Occipital lobe (tissue), 2 donors: ENCODE results near the gene OR51B5. TPM values are rescaled to one million over a fixed set of nuclear protein-coding genes. Genes with fewer than 3 reads are reported as not detected.
"Not testable (repeated sequence)": the region's sequence is repeated elsewhere in the genome, so short reads cannot be mapped to it uniquely, and the experiment has no call there.

ENCODE experiments used
- DNase-seq: peaks from one replicate; lab custom pipeline; 2025; lab: John Stamatoyannopoulos, UW
- total RNA-seq: library from RNA; depleted of rRNA; stranded (reverse); fragments of >200 nt; gene quantifications from one replicate; pipeline ENCODE4 v1.2.3, GENCODE V29; 2014

Gene OR51B5, protein sequence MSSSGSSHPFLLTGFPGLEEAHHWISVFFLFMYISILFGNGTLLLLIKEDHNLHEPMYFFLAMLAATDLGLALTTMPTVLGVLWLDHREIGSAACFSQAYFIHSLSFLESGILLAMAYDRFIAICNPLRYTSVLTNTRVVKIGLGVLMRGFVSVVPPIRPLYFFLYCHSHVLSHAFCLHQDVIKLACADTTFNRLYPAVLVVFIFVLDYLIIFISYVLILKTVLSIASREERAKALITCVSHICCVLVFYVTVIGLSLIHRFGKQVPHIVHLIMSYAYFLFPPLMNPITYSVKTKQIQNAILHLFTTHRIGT
- 0.47 TPM for total RNA-seq

DNA sequence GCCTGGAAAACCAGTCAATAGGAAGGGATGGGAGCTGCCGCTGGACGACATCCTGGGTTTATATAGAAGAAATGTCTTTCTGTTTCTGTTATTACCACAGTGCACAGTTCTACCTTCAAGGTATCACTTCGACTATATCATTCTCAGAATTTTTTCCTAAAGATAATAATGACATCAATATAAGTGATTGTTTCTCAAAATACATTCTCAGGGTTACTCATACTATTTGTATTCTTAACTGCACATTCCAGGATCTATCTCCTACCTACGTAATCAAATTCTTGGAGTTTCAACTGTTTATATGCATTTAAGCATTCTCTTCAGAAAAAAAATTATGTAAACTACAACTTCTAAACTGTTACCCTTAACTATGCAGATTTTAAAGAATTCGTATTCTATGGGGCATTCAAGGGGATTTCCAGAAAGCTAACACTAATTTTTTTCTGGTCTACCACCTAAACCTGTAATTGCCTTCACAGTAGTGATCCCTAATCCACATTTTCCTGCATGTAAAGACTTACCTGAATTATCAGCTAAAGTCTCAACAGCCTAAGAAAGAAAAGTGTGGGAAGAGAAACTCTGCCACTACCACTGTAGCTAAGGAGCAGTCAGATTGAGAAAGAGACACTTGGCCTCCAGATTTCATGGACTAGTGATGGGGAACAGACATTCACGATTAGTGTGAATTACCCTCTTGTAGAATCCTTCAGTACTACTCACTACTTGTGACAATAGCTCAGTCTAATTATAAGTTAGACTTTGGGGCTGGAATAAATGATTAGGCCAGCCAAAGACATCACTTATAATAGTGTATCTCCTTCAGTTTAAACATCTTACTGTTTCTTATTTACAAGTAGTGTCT lies at the start of gene OR51B5:
OR51B5 (minus strand) TSS at position 51 of the 862 bp plus-strand sequence; CDS start at position 51, 0 bp downstream.
- DNase-seq = no peak

GRCh38 chr11:5390210-5390609 lies 46.9 kb upstream of the OR51B5 start:
- no peak for DNase-seq

DNA sequence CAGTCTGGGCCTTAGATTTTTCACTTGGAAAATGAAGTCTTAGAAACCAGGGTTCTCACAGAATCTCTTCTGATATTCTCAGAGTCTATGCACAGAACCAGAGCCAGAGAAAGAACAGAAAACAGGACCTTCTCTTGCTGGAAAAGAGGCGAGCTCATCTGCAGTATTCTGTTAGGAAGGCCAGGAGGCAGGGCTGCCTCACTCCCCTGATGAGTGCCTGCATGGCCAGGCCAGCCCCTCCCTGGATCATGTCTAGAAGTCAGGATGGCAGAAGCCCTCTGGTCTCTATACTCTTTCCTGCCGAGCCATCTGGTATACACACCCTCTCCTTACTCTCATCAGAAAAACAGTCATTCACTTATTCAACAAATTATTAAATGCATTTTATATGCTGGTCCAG lies 41.0 kb upstream of the OR51B5 start:
- no peak for DNase-seq

- no peak for DNase-seq
Observed at GRCh38 chr11:5383576-5383975, 40.3 kb upstream of the OR51B5 start, which contains the start of gene OR51M1. TSS of gene OR51M1 (plus strand) at chr11:5383812. CDS start at chr11:5389399, 5,587 bp downstream.

- no peak for DNase-seq
Observed at GRCh38 chr11:5380740-5381342, 37.5 kb upstream of the OR51B5 start.

GRCh38 chr11:5369789-5370188 lies 26.5 kb upstream of the OR51B5 start:
- no peak for DNase-seq

DNA sequence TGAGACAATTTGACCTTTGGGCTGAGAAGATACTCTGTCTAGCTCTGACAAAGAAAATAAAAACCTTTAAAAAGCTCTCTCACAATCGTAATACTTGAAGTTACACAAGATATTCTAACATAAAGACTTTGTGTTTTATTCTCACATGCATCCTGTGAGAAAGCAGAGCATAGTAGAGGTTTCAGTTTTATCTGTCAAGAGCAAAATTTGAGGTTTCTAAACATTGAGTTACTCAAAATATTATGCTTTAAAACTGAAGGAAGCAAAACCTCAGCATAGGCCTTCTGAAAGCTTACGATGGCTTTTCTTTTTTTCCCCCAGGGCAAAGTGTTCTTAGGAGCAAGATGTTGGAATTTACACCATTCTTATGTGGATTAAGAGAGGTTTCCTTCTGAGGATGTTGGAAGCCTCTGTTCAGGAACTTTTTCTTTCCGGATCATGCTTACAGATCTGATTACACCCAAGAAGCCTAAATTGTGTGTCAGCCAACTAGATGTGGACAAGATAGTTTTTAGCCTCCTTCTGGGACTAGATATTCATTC lies 25.2 kb upstream of the OR51B5 start:
- DNase-seq = no peak

GRCh38 chr11:5367448-5368074 lies 24.2 kb upstream of the OR51B5 start:
- no peak for DNase-seq

DNA sequence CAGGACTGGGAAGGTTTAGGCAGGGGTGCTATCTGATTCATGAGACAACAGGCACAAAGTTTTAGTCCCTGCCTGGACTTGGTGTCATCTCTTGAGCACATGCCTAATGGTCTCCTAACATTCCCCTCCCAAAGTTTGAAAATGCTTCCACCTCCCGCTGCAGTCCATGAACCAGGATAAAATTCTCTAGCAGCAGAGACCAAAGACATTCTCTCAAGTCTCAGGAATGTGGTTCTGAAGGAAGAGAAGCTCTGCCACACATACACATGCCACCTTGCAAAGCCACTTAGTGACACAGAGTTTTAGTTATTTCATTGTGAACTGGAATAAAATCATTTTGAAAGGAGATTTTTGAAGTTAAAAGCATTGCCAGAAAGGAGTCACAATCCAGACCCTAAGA lies 23.5 kb upstream of the OR51B5 start:
- no peak for DNase-seq

GRCh38 chr11:5366365-5366764 lies 23.0 kb upstream of the OR51B5 start:
- not testable (repeated sequence) for DNase-seq

DNA sequence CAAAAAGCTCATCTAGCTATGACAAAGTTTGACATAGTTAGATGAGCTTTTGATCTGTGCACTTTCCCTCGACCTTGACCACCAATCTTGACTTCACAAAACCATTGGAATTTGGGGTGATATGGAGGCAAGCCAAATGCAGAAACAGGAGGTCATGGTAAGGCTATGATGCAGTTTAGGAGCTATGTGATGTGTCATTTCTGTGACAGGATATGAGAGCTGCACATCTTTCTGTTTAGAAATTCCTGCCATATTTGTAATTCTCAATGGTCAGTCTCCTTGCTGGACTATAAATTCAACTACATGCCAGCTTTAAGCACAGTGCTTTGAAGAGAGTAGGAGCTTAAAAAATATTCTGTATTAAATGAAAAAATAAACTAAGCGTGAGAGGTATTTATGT lies 20.9 kb upstream of the OR51B5 start:
- no peak for DNase-seq

DNA sequence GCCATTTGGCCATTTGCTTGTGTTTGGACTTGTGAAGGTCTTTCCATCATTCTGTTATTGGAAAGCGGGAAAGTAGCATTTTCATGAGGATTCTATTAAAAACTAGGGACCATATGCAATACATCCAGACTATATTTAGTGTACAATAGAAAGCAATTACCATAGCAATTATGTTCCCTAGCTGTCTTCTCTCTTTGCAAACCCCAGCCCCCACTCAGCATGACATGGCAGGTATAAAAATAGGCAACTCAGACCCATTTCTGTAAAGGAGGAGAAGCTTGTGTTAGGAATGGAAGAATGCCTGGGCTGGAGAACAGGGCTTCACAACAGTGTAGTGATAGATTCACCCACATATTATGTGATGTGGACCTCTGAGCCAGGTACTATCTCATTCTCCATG lies 20.4 kb upstream of the OR51B5 start:
- DNase-seq = no peak

DNA sequence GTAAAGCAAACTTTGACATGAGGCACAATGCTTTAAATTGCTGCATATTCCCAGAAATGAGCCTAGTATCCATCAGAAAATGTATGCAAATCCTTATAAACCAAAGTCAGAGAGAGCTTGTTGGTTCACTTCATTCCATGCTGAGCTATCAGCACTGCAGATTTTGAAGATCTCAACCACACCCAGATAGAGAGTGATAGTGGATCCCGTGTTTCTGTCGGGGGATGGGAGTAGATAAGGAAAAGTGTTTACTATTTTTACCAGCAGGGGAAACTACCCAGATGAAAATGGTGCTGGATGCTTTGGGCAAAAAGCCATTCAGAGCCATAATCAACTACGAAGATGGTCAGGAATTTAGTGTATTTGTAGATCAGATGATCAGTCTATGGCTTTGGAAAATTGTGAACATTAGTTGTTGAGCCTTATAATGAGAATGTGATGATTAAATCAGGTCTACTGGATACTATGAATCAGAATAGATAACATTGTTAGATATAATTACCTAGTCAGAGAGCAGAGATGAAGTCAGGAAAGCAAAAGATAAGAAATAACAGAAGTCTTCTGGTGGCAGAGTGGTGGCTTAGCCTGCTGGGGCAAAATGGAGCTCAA lies 18.8 kb upstream of the OR51B5 start:
- no peak for DNase-seq

- not testable (repeated sequence) for DNase-seq
Observed at GRCh38 chr11:5356031-5356430, 12.7 kb upstream of the OR51B5 start.

DNA sequence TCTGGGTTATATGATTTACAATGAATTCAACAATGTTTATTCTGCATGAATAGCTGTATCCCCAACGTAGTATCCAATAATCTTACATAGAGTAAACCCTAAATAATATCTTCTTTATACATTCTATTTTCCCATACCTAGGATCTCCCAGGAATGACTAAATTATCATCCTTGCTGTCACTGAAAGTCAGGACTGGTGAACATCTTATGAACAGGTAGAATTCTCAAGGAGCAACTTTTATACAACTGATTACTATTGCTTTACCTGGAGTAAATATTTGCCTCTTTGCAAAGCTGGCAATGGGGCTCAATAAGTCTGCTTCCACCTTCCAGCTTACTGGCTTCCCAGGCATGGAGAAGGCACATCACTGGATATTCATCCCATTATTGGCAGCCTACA lies 7.9 kb upstream of the OR51B5 start, which contains the start of gene OR51B6:
OR51B6 (plus strand) TSS at position 301 of the 400 bp plus-strand sequence; CDS start at position 301, 0 bp downstream.
- DNase-seq = no peak

DNA sequence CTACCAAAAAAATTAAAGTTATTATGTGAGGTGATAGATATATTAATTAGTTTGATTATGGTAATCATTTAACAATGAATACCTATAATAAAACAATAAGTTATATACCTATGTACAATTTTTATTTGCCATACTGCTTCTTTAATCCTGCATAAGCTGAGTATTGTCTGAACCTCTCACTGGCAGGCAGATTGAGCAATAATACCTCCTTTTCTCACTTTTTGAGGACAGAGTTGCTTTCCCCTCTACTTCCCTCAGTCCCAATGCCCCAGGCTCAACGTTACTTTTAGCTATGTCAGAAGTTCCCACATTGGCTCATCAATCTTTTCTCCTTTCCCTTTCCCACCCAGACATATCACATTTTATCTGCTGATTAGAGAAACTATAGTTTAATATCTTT lies 6.2 kb upstream of the OR51B5 start:
- DNase-seq = no peak

GRCh38 chr11:5348551-5349194 lies 5.3 kb upstream of the OR51B5 start:
- no peak for DNase-seq

- DNase-seq = no peak
Observed at GRCh38 chr11:5345831-5346230, 2.5 kb upstream of the OR51B5 start.

DNA sequence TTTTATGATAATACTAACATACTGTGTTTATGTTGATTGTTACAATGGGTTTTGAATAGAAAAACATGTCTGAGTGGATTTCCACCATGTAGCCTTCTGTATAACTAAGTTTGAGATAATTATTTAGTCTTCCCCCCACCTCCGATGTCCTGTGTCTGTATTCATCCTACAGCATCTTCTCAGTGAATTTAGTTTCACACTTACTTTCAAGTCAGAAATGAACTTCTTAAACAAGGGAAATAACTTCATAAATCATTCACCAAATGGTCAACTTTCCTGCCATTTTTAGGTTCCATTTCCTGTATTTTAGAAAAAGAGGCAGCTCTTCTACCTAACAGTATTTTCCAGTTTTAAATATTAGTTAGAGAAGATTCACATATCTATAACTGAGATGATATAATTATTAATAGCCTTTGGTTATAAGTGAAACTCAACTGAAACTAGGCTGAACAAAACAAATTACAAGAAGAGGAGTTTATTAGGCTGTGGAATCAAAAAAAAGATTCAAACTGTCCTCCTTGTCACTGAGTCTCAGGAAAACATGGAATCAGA lies 3.5 kb downstream of the OR51B5 start:
- no peak for DNase-seq

DNA sequence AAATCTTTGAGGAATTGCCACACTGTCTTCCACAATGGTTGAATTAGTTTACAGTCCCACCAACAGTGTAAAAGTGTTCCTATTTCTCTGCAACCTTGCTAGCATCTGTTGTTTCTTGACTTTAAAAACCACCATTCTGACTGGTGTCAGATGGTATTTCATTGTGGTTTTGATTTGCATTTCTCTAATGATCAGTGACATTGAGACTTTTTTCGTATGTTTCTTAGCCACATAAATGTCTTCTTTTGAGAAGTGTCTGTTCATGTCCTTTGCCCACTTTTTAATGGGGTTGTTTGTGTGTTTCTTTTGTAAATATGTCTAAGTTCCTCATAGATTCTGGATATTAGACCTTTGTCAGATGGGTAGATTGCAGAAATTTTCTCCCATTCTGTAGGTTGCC lies 6.1 kb downstream of the OR51B5 start:
- DNase-seq = not testable (repeated sequence)
